ENCODE results near the gene IPO13.

IPO13 gene

GRCh38 chr1:44012404-44012803 lies 65.7 kb downstream of the IPO13 start:
- DNase-seq (ENCODE audit: low spot score) = no peak

GRCh38 chr1:44012941-44013609 lies 66.3 kb downstream of the IPO13 start:
- DNase-seq (ENCODE audit: low spot score) = no peak

- DNase-seq (ENCODE audit: low spot score) = no peak
Measured at GRCh38 chr1:44013949-44014348, 67.2 kb downstream of the IPO13 start.

- no peak for DNase-seq (ENCODE audit: low spot score)
Measured at GRCh38 chr1:44014365-44015104, 67.8 kb downstream of the IPO13 start.

- no peak for DNase-seq (ENCODE audit: low spot score)
Measured at GRCh38 chr1:44015206-44015605, 68.5 kb downstream of the IPO13 start.

GRCh38 chr1:44016041-44016889 lies 69.5 kb downstream of the IPO13 start:
- no peak for DNase-seq (ENCODE audit: low spot score)

GRCh38 chr1:44016890-44017400 lies 70.2 kb downstream of the IPO13 start:
- DNase-seq (ENCODE audit: low spot score) = no peak

Measured in hematopoietic multipotent progenitor cell treated with erythropoietin and hydrocortisone succinate and interleukin-3 and kit ligand, for 15 days (in vitro differentiated cells).